HEK293 (cell line): ENCODE results near the gene PID1.

Experiments
- CTCF ChIA-PET: fragments of 350-600 bp; formaldehyde crosslinking; extraction: SDS; loops from one replicate; lab custom pipeline; 2021; ENCODE audit warnings: antibody characterized with exemption; lab: Yijun Ruan, JAX
- POLR2A ChIA-PET: fragments of 300-600 bp; formaldehyde crosslinking; extraction: SDS; loops from one replicate; lab custom pipeline; 2020; ENCODE audit warnings: antibody characterized with exemption, inconsistent platforms; lab: Yijun Ruan, JAX
- H3K27ac ChIP-seq: fragments of 200-500 bp; sonication (Bioruptor generic); 2 replicates; pipeline ENCODE4 v1.5.1; 2014; ENCODE audit warnings: low read depth, low read length, control low read depth, inconsistent platforms; ENCODE audit errors: extremely low read depth
- H3K36me3 ChIP-seq, 2 experiments: fragments of 200-500 bp in 1 of 2; sonication (Bioruptor generic) in 1 of 2; 1 replicate in 1 of 2; 2 replicates in 1 of 2; pipeline ENCODE4 v1.5.1; 2014 to 2017; ENCODE audit warnings: inconsistent platforms in 2 of 2, low read length in 2 of 2; ENCODE audit not compliant: control insufficient read depth in 2 of 2, insufficient read depth in 1 of 2
- H3K4me1 ChIP-seq: fragments of 200-500 bp; sonication (Bioruptor generic); 2 replicates; pipeline ENCODE4 v1.5.1; 2014; ENCODE audit warnings: mild to moderate bottlenecking, low read length, inconsistent platforms; ENCODE audit not compliant: control insufficient read depth, insufficient read depth
- H3K4me3 ChIP-seq: 2 replicates; pipeline ENCODE4 v1.5.1; 2011; ENCODE audit warnings: low read depth, mild to moderate bottlenecking, control low read depth, low read length, moderate library complexity
- H3K9me3 ChIP-seq: fragments of 200-500 bp; sonication (Bioruptor generic); 2 replicates; pipeline ENCODE4 v1.5.1; 2014; ENCODE audit warnings: low read depth, low read length, inconsistent platforms; ENCODE audit not compliant: control insufficient read depth, insufficient read depth
- GFI1B ChIP-seq: fragments of 450-650 bp; formaldehyde crosslinking; IDR thresholded peaks from 2 replicates; pipeline ENCODE4 v1.5.1; 2016; ENCODE audit warnings: missing biosample characterization, missing genetic modification characterization
- GLIS1 ChIP-seq: fragments of 450-650 bp; formaldehyde crosslinking; IDR thresholded peaks from 2 replicates; pipeline ENCODE4 v1.5.1; 2016; ENCODE audit warnings: missing biosample characterization, missing genetic modification characterization
- KLF7 ChIP-seq: fragments of 450-650 bp; formaldehyde crosslinking; IDR thresholded peaks from 2 replicates; pipeline ENCODE4 v1.5.1; 2016; ENCODE audit warnings: missing biosample characterization, missing genetic modification characterization, borderline replicate concordance
- MYNN ChIP-seq: fragments of 450-650 bp; formaldehyde crosslinking; IDR thresholded peaks from 2 replicates; pipeline ENCODE4 v1.5.1; 2016; ENCODE audit warnings: missing biosample characterization, missing genetic modification characterization, borderline replicate concordance
- SP2 ChIP-seq: fragments of 450-650 bp; formaldehyde crosslinking; IDR thresholded peaks from 2 replicates; pipeline ENCODE4 v1.5.1; 2016; ENCODE audit warnings: missing biosample characterization, missing genetic modification characterization
- TRIM28 ChIP-seq: IDR thresholded peaks from 2 replicates; pipeline ENCODE4 v1.6.1; 2011; ENCODE audit warnings: low read length, control low read depth, borderline replicate concordance
- YY1 ChIP-seq: fragments of 450-650 bp; formaldehyde crosslinking; IDR thresholded peaks from 2 replicates; pipeline ENCODE4 v1.5.1; 2018; ENCODE audit warnings: missing biosample characterization, missing genetic modification characterization
- ZBTB17 ChIP-seq: fragments of 450-650 bp; formaldehyde crosslinking; IDR thresholded peaks from 2 replicates; pipeline ENCODE4 v1.5.1; 2016; ENCODE audit warnings: missing biosample characterization, missing genetic modification characterization
- ZFHX2 ChIP-seq: fragments of 450-650 bp; formaldehyde crosslinking; conservative IDR thresholded peaks from 2 replicates; pipeline ENCODE4 v1.5.1; 2016; ENCODE audit warnings: missing biosample characterization, missing genetic modification characterization
- ZIC2 ChIP-seq: fragments of 450-650 bp; formaldehyde crosslinking; IDR thresholded peaks from 2 replicates; pipeline ENCODE4 v1.5.1; 2016; ENCODE audit warnings: missing biosample characterization, missing genetic modification characterization
- ZNF121 ChIP-seq: fragments of 450-650 bp; formaldehyde crosslinking; IDR thresholded peaks from 2 replicates; pipeline ENCODE4 v1.5.1; 2016; ENCODE audit warnings: missing biosample characterization, missing genetic modification characterization
- ZNF133 ChIP-seq: fragments of 450-650 bp; formaldehyde crosslinking; IDR thresholded peaks from 2 replicates; pipeline ENCODE4 v1.5.1; 2016; ENCODE audit warnings: missing biosample characterization, missing genetic modification characterization
- ZNF175 ChIP-seq: fragments of 450-650 bp; formaldehyde crosslinking; IDR thresholded peaks from 2 replicates; pipeline ENCODE4 v1.5.1; 2016; ENCODE audit warnings: missing biosample characterization, missing genetic modification characterization
- ZNF2 ChIP-seq: fragments of 450-650 bp; formaldehyde crosslinking; IDR thresholded peaks from 2 replicates; pipeline ENCODE4 v1.5.1; 2016; ENCODE audit warnings: missing biosample characterization, missing genetic modification characterization
- ZNF214 ChIP-seq: fragments of 450-650 bp; formaldehyde crosslinking; IDR thresholded peaks from 2 replicates; pipeline ENCODE4 v1.5.1; 2017; ENCODE audit warnings: missing biosample characterization, mild to moderate bottlenecking, missing genetic modification characterization, borderline replicate concordance
- ZNF274 ChIP-seq, 2 experiments: fragments of 200-500 bp in 1 of 2; fragments of 450-650 bp in 1 of 2; sonication (Bioruptor generic) in 1 of 2; formaldehyde crosslinking in 1 of 2; IDR thresholded peaks; 2 replicates each; pipeline versions ENCODE4 v1.5.1 to v1.6.1; 2014 to 2016; ENCODE audit warnings: borderline replicate concordance in 1 of 2, inconsistent platforms in 1 of 2, low read length in 1 of 2, missing biosample characterization in 1 of 2, missing genetic modification characterization in 1 of 2
- ZNF292 ChIP-seq: fragments of 450-650 bp; formaldehyde crosslinking; IDR thresholded peaks from 2 replicates; pipeline ENCODE4 v1.5.1; 2016; ENCODE audit warnings: low read depth, missing biosample characterization, missing genetic modification characterization, borderline replicate concordance
- ZNF394 ChIP-seq: fragments of 450-650 bp; formaldehyde crosslinking; IDR thresholded peaks from 2 replicates; pipeline ENCODE4 v1.5.1; 2016; ENCODE audit warnings: missing biosample characterization, missing genetic modification characterization, mild to moderate bottlenecking, moderate library complexity, borderline replicate concordance
- ZNF426 ChIP-seq: fragments of 450-650 bp; formaldehyde crosslinking; IDR thresholded peaks from 2 replicates; pipeline ENCODE4 v1.5.1; 2017; ENCODE audit warnings: missing biosample characterization, missing genetic modification characterization, mild to moderate bottlenecking, inconsistent platforms, moderate library complexity
- ZNF514 ChIP-seq: fragments of 450-650 bp; formaldehyde crosslinking; IDR thresholded peaks from 2 replicates; pipeline ENCODE4 v1.5.1; 2016; ENCODE audit warnings: missing biosample characterization, missing genetic modification characterization
- ZNF529 ChIP-seq: fragments of 450-650 bp; formaldehyde crosslinking; IDR thresholded peaks from 2 replicates; pipeline ENCODE4 v1.5.1; 2017; ENCODE audit warnings: missing genetic modification characterization, missing biosample characterization; ENCODE audit not compliant: insufficient replicate concordance
- ZNF610 ChIP-seq: fragments of 450-650 bp; formaldehyde crosslinking; IDR thresholded peaks from 2 replicates; pipeline ENCODE4 v1.5.1; 2016; ENCODE audit warnings: missing biosample characterization, missing genetic modification characterization, borderline replicate concordance
- ZNF621 ChIP-seq: fragments of 450-650 bp; formaldehyde crosslinking; IDR thresholded peaks from 2 replicates; pipeline ENCODE4 v1.5.1; 2017; ENCODE audit warnings: missing biosample characterization, missing genetic modification characterization
- ZNF623 ChIP-seq: fragments of 450-650 bp; formaldehyde crosslinking; IDR thresholded peaks from 2 replicates; pipeline ENCODE4 v1.5.1; 2016; ENCODE audit warnings: missing biosample characterization, missing genetic modification characterization
- ZNF670 ChIP-seq: fragments of 450-650 bp; formaldehyde crosslinking; IDR thresholded peaks from 2 replicates; pipeline ENCODE4 v1.5.1; 2016; ENCODE audit warnings: missing biosample characterization, missing genetic modification characterization, low read depth
- TF ChIP-seq, protein P1 (sequence below): fragments of 450-650 bp; formaldehyde crosslinking; IDR thresholded peaks from 2 replicates; pipeline ENCODE4 v1.5.1; 2016; ENCODE audit warnings: missing biosample characterization, missing genetic modification characterization, borderline replicate concordance
- TF ChIP-seq, protein P2 (sequence below): fragments of 450-650 bp; formaldehyde crosslinking; IDR thresholded peaks from 2 replicates; pipeline ENCODE4 v1.5.1; 2016; ENCODE audit warnings: missing biosample characterization, missing genetic modification characterization
- TF ChIP-seq, protein P3 (sequence below): fragments of 450-650 bp; formaldehyde crosslinking; IDR thresholded peaks from 2 replicates; pipeline ENCODE4 v1.5.1; 2016; ENCODE audit warnings: missing biosample characterization, missing genetic modification characterization

PID1 gene

DNA sequence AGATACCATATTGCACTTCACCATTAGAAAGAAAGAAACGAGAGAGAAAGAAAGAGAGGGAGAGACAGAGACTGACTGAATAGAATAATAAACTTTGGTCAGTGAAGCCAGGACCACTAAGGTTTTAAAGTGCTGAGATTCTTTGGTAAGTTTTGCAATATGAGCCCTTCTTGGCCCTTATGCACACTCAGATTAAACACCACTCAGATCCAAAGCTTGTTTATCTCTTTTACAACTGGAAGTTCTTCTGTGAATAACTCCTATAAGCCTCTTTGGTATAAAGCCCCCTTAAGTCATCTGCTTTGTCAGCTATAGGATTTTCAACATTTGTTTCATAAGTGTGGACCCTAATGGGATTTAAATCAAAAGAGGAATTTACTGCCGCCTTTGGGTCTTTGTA is 40.8 kb downstream of the PID1 start (continued):
- no peak for TF ChIP-seq ZNF529 (tag by site-specific recombination)
- TF ChIP-seq, all 188 proteins: peak for 0

DNA sequence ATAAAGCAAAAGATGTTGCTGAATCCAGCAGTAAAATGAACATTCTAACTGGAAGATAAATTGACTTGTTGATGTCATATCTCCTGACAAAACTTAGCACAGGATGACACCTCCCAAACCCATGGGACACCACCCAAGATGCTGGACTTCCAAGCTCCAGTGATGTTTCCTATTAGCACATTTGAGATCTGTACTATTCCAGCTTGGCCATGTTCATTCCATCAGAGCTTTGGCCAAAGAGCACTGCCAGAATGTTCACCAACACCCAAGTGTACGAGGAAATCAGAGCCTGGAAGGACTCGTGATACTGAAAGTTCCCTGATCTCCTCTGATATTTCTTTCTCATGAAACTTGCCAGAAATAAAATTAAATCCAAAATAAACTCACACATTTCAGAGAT is 44.7 kb downstream of the PID1 start:
- H3K27ac ChIP-seq, result no peak overlapping the region
- no peaks in the 10 kb centered on the region for H3K36me3 ChIP-seq
- no peak overlapping the region for H3K4me3 ChIP-seq
- no peaks in the 10 kb centered on the region for H3K9me3 ChIP-seq
- CTCF ChIA-PET, result no interaction called here
- POLR2A ChIA-PET, result no interaction called here
- H3K4me1 ChIP-seq, result no peaks in the 10 kb centered on the region
- no peak for TF ChIP-seq GLIS1
- no peak for TF ChIP-seq ZNF121 (tag by site-specific recombination)
- TF ChIP-seq TRIM28, result no peak
- TF ChIP-seq, protein P1, sequence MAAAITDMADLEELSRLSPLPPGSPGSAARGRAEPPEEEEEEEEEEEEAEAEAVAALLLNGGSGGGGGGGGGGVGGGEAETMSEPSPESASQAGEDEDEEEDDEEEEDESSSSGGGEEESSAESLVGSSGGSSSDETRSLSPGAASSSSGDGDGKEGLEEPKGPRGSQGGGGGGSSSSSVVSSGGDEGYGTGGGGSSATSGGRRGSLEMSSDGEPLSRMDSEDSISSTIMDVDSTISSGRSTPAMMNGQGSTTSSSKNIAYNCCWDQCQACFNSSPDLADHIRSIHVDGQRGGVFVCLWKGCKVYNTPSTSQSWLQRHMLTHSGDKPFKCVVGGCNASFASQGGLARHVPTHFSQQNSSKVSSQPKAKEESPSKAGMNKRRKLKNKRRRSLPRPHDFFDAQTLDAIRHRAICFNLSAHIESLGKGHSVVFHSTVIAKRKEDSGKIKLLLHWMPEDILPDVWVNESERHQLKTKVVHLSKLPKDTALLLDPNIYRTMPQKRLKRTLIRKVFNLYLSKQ (tag by site-specific recombination), result no peak
- no peak for TF ChIP-seq ZNF292 (tag by site-specific recombination)
- TF ChIP-seq ZFHX2 (tag by site-specific recombination), result no peak
- no peak for TF ChIP-seq ZNF610 (tag by site-specific recombination)
- TF ChIP-seq, protein P2, sequence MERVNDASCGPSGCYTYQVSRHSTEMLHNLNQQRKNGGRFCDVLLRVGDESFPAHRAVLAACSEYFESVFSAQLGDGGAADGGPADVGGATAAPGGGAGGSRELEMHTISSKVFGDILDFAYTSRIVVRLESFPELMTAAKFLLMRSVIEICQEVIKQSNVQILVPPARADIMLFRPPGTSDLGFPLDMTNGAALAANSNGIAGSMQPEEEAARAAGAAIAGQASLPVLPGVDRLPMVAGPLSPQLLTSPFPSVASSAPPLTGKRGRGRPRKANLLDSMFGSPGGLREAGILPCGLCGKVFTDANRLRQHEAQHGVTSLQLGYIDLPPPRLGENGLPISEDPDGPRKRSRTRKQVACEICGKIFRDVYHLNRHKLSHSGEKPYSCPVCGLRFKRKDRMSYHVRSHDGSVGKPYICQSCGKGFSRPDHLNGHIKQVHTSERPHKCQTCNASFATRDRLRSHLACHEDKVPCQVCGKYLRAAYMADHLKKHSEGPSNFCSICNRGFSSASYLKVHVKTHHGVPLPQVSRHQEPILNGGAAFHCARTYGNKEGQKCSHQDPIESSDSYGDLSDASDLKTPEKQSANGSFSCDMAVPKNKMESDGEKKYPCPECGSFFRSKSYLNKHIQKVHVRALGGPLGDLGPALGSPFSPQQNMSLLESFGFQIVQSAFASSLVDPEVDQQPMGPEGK (tag by site-specific recombination), result no peak
- no peak for TF ChIP-seq ZNF670 (tag by site-specific recombination)
- no peak for TF ChIP-seq ZNF426 (tag by site-specific recombination)
- no peak for TF ChIP-seq MYNN (tag by site-specific recombination)
- TF ChIP-seq ZNF514 (tag by site-specific recombination), result no peak
- TF ChIP-seq, protein P3, sequence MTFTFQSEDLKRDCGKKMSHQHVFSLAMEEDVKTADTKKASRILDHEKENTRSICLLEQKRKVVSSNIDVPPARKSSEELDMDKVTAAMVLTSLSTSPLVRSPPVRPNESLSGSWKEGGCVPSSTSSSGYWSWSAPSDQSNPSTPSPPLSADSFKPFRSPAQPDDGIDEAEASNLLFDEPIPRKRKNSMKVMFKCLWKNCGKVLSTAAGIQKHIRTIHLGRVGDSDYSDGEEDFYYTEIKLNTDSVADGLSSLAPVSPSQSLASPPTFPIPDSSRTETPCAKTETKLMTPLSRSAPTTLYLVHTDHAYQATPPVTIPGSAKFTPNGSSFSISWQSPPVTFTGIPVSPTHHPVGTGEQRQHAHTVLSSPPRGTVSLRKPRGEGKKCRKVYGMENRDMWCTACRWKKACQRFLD, result no peak
- TF ChIP-seq ZNF2 (tag by site-specific recombination), result no peak

DNA sequence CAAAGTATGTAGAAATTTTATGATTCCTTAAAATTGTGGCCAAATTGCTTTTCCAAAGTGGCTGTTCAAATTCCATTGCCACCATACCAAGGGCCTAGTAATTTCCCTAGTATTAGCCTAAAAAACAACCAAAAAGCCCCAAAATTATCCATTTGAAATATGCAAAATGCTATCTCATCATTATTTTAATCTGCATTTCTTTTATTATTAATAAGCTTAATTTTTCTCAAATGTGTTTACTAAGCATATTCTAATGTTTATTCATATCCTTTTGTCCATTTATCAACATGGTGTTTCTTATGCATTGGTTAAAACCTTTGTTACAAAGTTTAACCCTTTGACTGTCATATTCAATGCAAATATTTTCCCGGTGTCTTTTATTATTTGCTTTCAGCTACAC is 48.0 kb downstream of the PID1 start:
- ChIA-PET POLR2A (no interaction called here), CTCF (no interaction called here)
- H3K9me3 ChIP-seq, result no peaks in the 10 kb centered on the region
- no peaks in the 10 kb centered on the region for H3K36me3 ChIP-seq
- H3K27ac ChIP-seq, result no peak overlapping the region
- no peaks in the 10 kb centered on the region for H3K4me1 ChIP-seq
- no peak overlapping the region for H3K4me3 ChIP-seq
- TF ChIP-seq ZNF623 (tag by site-specific recombination) (no peak), ZNF394 (tag by site-specific recombination) (no peak), ZIC2 (tag by site-specific recombination) (no peak), SP2 (tag by site-specific recombination) (no peak), ZNF133 (tag by site-specific recombination) (no peak), YY1 (tag by site-specific recombination) (no peak), TRIM28 (no peak), KLF7 (tag by site-specific recombination) (no peak), ZNF621 (tag by site-specific recombination) (no peak), ZFHX2 (tag by site-specific recombination) (no peak), ZNF175 (tag by site-specific recombination) (no peak), GFI1B (tag by site-specific recombination) (no peak), ZNF214 (no peak), ZBTB17 (no peak), ZNF274 (IDR thresholded peaks at IDR 0.05; ENCODE audit: low read length) (no peak), ZNF274 (tag by site-specific recombination; IDR thresholded peaks at IDR 0.05; ENCODE audit: borderline replicate concordance) (no peak)
- TF ChIP-seq, protein P3, result no peak
